HepG2 (cell line): ENCODE results near the gene CXXC5. TPM values are rescaled to one million over a fixed set of nuclear protein-coding genes. Genes with fewer than 3 reads are reported as not detected.

ENCODE experiments used
- ATAC-seq: fragments of 200-7000 bp; cut with Tn5 transposase; 3 replicates; pipeline ENCODE4 v1.9.1; 2020; ENCODE audit warnings: mild to moderate bottlenecking, moderate library complexity
- BruUV-seq: library from RNA; stranded (reverse); fragments of 400-500 nt; replicated peaks from 2 replicates; lab custom pipeline; 2021; lab: Mats Ljungman, UMichigan
- CTCF ChIA-PET: fragments of 300-600 bp; formaldehyde crosslinking; extraction: SDS; loops from one replicate; lab custom pipeline; 2021; ENCODE audit warnings: low total read pairs, inconsistent platforms, low intra/inter-chr PET ratio; lab: Yijun Ruan, JAX
- POLR2A ChIA-PET: fragments of 350-600 bp; sonication (Branson Sonifier 250); formaldehyde crosslinking; loops from one replicate; lab custom pipeline; 2020; ENCODE audit warnings: antibody characterized with exemption, inconsistent platforms; lab: Yijun Ruan, JAX
- DNase-seq: peaks from one replicate; pipeline ENCODE4 v3.0.0-alpha.2; 2015; ENCODE audit warnings: low spot score
- FAIRE-seq: peaks from 3 replicates; lab custom pipeline; 2011; peaks lifted over from hg19 to GRCh38; lab: Jason Lieb, UNC
- H2AFZ ChIP-seq: one replicate; pipeline ENCODE4 v1.6.1; 2011; ENCODE audit warnings: low read length, inconsistent platforms
- H3K27ac ChIP-seq: fragments of 300-600 bp; 3 replicates; pipeline ENCODE4 v1.8.0; 2011; ENCODE audit warnings: mixed run types, mild to moderate bottlenecking, mixed read lengths, low read length, inconsistent platforms; ENCODE audit not compliant: insufficient read depth; ENCODE audit errors: extremely low read length
- H3K27me3 ChIP-seq, 2 experiments: fragments of 200-600 bp in 1 of 2; 2 replicates in 1 of 2; 3 replicates in 1 of 2; pipeline versions ENCODE4 v1.6.0 to v1.8.0; 2011; ENCODE audit warnings: low read length in 2 of 2, mild to moderate bottlenecking in 2 of 2, moderate library complexity in 2 of 2, inconsistent platforms in 1 of 2; ENCODE audit not compliant: insufficient read depth in 2 of 2, control insufficient read depth in 1 of 2
- H3K36me3 ChIP-seq, 2 experiments: fragments of 200-600 bp in 1 of 2; replicated peaks in 1 of 2; 2 replicates in 1 of 2; 3 replicates in 1 of 2; pipeline versions ENCODE4 v1.5.1 to v1.8.0; 2011; ENCODE audit warnings: low read length in 2 of 2, inconsistent platforms in 1 of 2; ENCODE audit not compliant: insufficient read depth in 2 of 2, control insufficient read depth in 1 of 2
- H3K4me1 ChIP-seq: 2 replicates; pipeline ENCODE4 v1.5.1; 2012; ENCODE audit warnings: low read length, inconsistent platforms; ENCODE audit not compliant: insufficient read depth
- H3K4me2 ChIP-seq: 2 replicates; pipeline ENCODE4 v1.6.0; 2011; ENCODE audit warnings: low read depth, low read length, inconsistent platforms
- H3K4me3 ChIP-seq, 3 experiments: fragments of 200-600 bp in 1 of 3; sonication (generic), shearing (Covaris generic) in 1 of 3; replicated peaks in 1 of 3; 2 replicates each; pipeline ENCODE4 v1.5.1; 2011 to 2016; ENCODE audit warnings: low read length in 3 of 3, inconsistent platforms in 2 of 3, low read depth in 2 of 3, mild to moderate bottlenecking in 2 of 3, control low read depth in 1 of 3, mixed read lengths in 1 of 3; ENCODE audit not compliant: insufficient read depth in 1 of 3
- H3K79me2 ChIP-seq: one replicate; pipeline ENCODE4 v1.6.1; 2011; ENCODE audit warnings: low read length, inconsistent platforms; ENCODE audit not compliant: insufficient read depth
- H3K9ac ChIP-seq: 2 replicates; pipeline ENCODE4 v1.6.0; 2011; ENCODE audit warnings: mild to moderate bottlenecking, low read depth, low read length, inconsistent platforms; ENCODE audit not compliant: insufficient read depth
- H3K9me3 ChIP-seq: 2 replicates; pipeline ENCODE4 v1.5.1; 2012; ENCODE audit warnings: mild to moderate bottlenecking, low read length
- H4K20me1 ChIP-seq: 2 replicates; pipeline ENCODE4 v1.6.0; 2011; ENCODE audit warnings: inconsistent platforms, mild to moderate bottlenecking, low read length, moderate library complexity; ENCODE audit not compliant: insufficient read depth
- CEBPB ChIP-seq: IDR thresholded peaks from 2 replicates; pipeline ENCODE4 v1.6.1; 2011; ENCODE audit warnings: low read depth, low read length, improper control_type of control experiment, borderline replicate concordance
- CEBPG ChIP-seq: IDR thresholded peaks from 2 replicates; pipeline ENCODE4 v1.6.1; 2016
- PHF5A ChIP-seq: IDR thresholded peaks from one replicate; pipeline ENCODE4 v1.6.1; 2018; ENCODE audit warnings: low read depth, missing genetic modification reagents; ENCODE audit not compliant: unreplicated experiment
- PRDM10 ChIP-seq: sonication (generic); formaldehyde crosslinking; IDR thresholded peaks from 2 replicates; pipeline ENCODE4 v1.4.0; 2020; ENCODE audit warnings: low read depth, missing genetic modification reagents
- RBM22 ChIP-seq: fragments of 200-400 bp; formaldehyde crosslinking; optimal IDR thresholded peaks from 2 replicates; pipeline ENCODE3; 2017; ENCODE audit warnings: mild to moderate bottlenecking, low read length, moderate library complexity
- TRIM24 ChIP-seq: sonication (generic); formaldehyde crosslinking; IDR thresholded peaks from 2 replicates; pipeline ENCODE4 v1.8.0; 2022; ENCODE audit warnings: mild to moderate bottlenecking, missing genetic modification reagents
- ZGPAT ChIP-seq: IDR thresholded peaks from 2 replicates; pipeline ENCODE4 v1.6.1; 2016; ENCODE audit warnings: mild to moderate bottlenecking
- ZNF644 ChIP-seq: IDR thresholded peaks from 2 replicates; pipeline ENCODE4 v1.6.1; 2016; ENCODE audit warnings: low read depth
- WGBS: methylation state at CpG from one replicate; pipeline ENCODE4 v1.1.6; 2017; ENCODE audit warnings: low lambda C conversion rate; 5-methylcytosine and 5-hydroxymethylcytosine counted together
- in situ Hi-C: cut with HindIII; loops from 2 replicates; pipeline ENCODE4 v1.10.0; 2017; ENCODE audit warnings: low pct_unique_long_range_greater_than_20kb; ENCODE audit not compliant: extremely low pct_ligation_motif_present
- intact Hi-C: fragments of 100-400 bp; cut with micrococcal nuclease; formaldehyde crosslinking; loops from one replicate; pipeline ENCODE4 v1.10.0; 2022; ENCODE audit not compliant: unreplicated experiment
- polyA plus RNA-seq, 8 experiments: library from polyadenylated mRNA; depleted of rRNA in 3 of 8; stranded (reverse) in 7 of 8; unstranded in 1 of 8; fragments of >200 nt; fragmentation: Illumina TruSeq in 4 of 8; extraction: Trizol in 4 of 8; gene quantifications; 2 replicates each; pipeline versions ENCODE4 v1.2.1 to v1.2.3, GENCODE V29; 2011 to 2016; ENCODE audit warnings: low read depth in 4 of 8, missing spikeins in 1 of 8, mixed read lengths in 1 of 8; ENCODE audit not compliant: insufficient read depth in 1 of 8
- total RNA-seq, 5 experiments: library from RNA; depleted of rRNA; stranded (reverse); fragments of >200 nt; fragmentation: Illumina TruSeq; extraction: Trizol; gene quantifications; 2 replicates each; pipeline ENCODE4 v1.2.3, GENCODE V29; 2016; ENCODE audit warnings: low read depth in 1 of 5

The CXXC5 gene
- total and polyA plus RNA-seq, 2 of the 13 experiments (the other 11 are each of a cell fraction or from before 2014, with no cell fraction given): 32.3 to 33.0 TPM

- WGBS: 72% methylated on average over 3 of the region's 3 CpGs
- Histone ChIP-seq H3K9me3 (no peaks in the 10 kb centered on the region), H2AFZ (no peak overlapping the region), H3K27ac (no peak overlapping the region), H3K36me3 (peaks cover 4 to 29% of the 10 kb centered on the region in 2 experiments), H3K79me2 (no peaks in the 10 kb centered on the region), H3K9ac (no peak overlapping the region), H4K20me1 (no peaks in the 10 kb centered on the region), H3K4me1 (peaks cover 41% of the 10 kb centered on the region), H3K4me2 (no peak overlapping the region), H3K27me3 (no peaks in the 10 kb centered on the region), H3K4me3 (no peak overlapping the region)
- ChIA-PET POLR2A (interaction anchor here (0.9 to 1.2 kb wide), 3 partner anchors 56 to 102 kb away, joined by 3 to 5 read pairs (median 4); partner anchors contain the start of gene UBE2D2), CTCF (interaction anchor here (1.2 to 2.5 kb wide), 2 partner anchors 113 to 134 kb away, joined by 3 to 54 read pairs; no protein-coding TSS in a partner anchor)
- ATAC-seq: no peak
- DNase-seq: no peak
- TF ChIP-seq CEBPB (0 out of 2 replicates have a peak, but pooled peaks have one; percentile 21), ZGPAT (CRISPR knock-in tag) (0 out of 2 replicates have a peak, but pooled peaks have one; percentile 10), PHF5A (CRISPR knock-in tag) (no peak), RBM22 (peak; percentile 67), CEBPG (peak; percentile 54; the same call in 1 of the 2 replicates), TRIM24 (no peak), PRDM10 (CRISPR knock-in tag) (peak; percentile 84; the same call in 1 of the 2 replicates), ZNF644 (CRISPR knock-in tag) (peak; percentile 71; the same call in 1 of the 2 replicates)
- intact Hi-C loops: loop anchor here (10.0 kb wide), 1 partner anchor 213 kb away; no protein-coding TSS in a partner anchor
- BruUV-seq: no TSS peak
- no peak for FAIRE-seq
- in situ Hi-C loops: loop anchor here (25.0 kb wide), 1 partner anchor 331 kb away; no protein-coding TSS in a partner anchor
Measured at GRCh38 chr5:139631520-139632165, 16.5 kb upstream of the CXXC5 start.
